ENCODE data around the gene NGFR. TPM values are rescaled to one million over a fixed set of nuclear protein-coding genes. Genes with fewer than 3 reads are reported as not detected.

The NGFR gene
- total and polyA plus RNA-seq, 12 donors = 1.8 to 22.9 (median 4.7) TPM

- ATAC-seq (no peak), DNase-seq (no peak)
- intact Hi-C loops (cut with DNase I) = no loop called here
- no peak overlapping the region for H3K4me3 ChIP-seq
- H3K27ac ChIP-seq = no peak overlapping the region
- H3K4me1 ChIP-seq = no peaks in the 10 kb centered on the region
- H3K36me3 ChIP-seq = no peaks in the 10 kb centered on the region
- peaks cover 0 to 73% (median 60%) of the 10 kb centered on the region in 7 donors for H3K27me3 ChIP-seq
- WGBS, 2 donors = 34 to 45% methylated on average over 7 of the region's 7 CpGs
- TF ChIP-seq CTCF (IDR thresholded peaks at IDR 0.05) = no peak
- peaks cover 0 to 11% (median 3%) of the 10 kb centered on the region in 11 donors for H3K9me3 ChIP-seq
These were observed 35.6 kb upstream of the NGFR start for GRCh38 chr17:49459401-49459984.

- no peak for ATAC-seq
- DNase-seq = no peak
- H3K27ac ChIP-seq = no peak overlapping the region
- no peak overlapping the region for H3K4me3 ChIP-seq
- intact Hi-C loops (cut with DNase I) = no loop called here
- 79 to 89% methylated on average over 7 of the region's 7 CpGs for WGBS, 2 donors
- H3K36me3 ChIP-seq = no peaks in the 10 kb centered on the region
- TF ChIP-seq CTCF (IDR thresholded peaks at IDR 0.05) = no peak
- peaks cover 0 to 73% (median 60%) of the 10 kb centered on the region in 7 donors for H3K27me3 ChIP-seq
- H3K4me1 ChIP-seq = no peaks in the 10 kb centered on the region
- H3K9me3 ChIP-seq = peaks cover 0 to 12% (median 3%) of the 10 kb centered on the region in 11 donors
These were observed 34.7 kb upstream of the NGFR start for GRCh38 chr17:49460401-49460800.

GRCh38 chr17:49461580-49461979, 33.5 kb upstream of the NGFR start:
- Histone ChIP-seq H3K27ac (no peak overlapping the region), H3K4me3 (no peak overlapping the region), H3K9me3 (peaks cover 0 to 12% (median 3%) of the 10 kb centered on the region in 11 donors), H3K27me3 (peaks cover 0 to 65% (median 53%) of the 10 kb centered on the region in 7 donors), H3K36me3 (no peaks in the 10 kb centered on the region), H3K4me1 (no peaks in the 10 kb centered on the region)
- intact Hi-C loops (cut with DNase I) = no loop called here
- 53 to 71% methylated on average over 2 of the region's 2 CpGs for whole genome bisulfite sequencing, 2 donors
- no peak for TF ChIP-seq CTCF (IDR thresholded peaks at IDR 0.05)
- no peak for DNase-seq
- ATAC-seq = no peak

- peaks cover 0 to 55% (median 37%) of the 10 kb centered on the region in 7 donors for H3K27me3 ChIP-seq
- WGBS, 2 donors = 94 to 98% methylated on average over 2 of the region's 2 CpGs
- H3K4me3 ChIP-seq = no peak overlapping the region
- intact Hi-C loops (cut with DNase I) = no loop called here
- DNase-seq = no peak
- TF ChIP-seq CTCF (IDR thresholded peaks at IDR 0.05) = no peak
- ATAC-seq = no peak
- H3K4me1 ChIP-seq = no peaks in the 10 kb centered on the region
- no peaks in the 10 kb centered on the region for H3K36me3 ChIP-seq
- no peak overlapping the region for H3K27ac ChIP-seq
- H3K9me3 ChIP-seq = peaks cover 0 to 12% (median 3%) of the 10 kb centered on the region in 11 donors
These were observed 31.0 kb upstream of the NGFR start for GRCh38 chr17:49464049-49464448.

Data from heart right ventricle (tissue), 16 donors.